Measurements from ENCODE around the gene ARVCF. TPM values are rescaled to one million over a fixed set of nuclear protein-coding genes. Genes with fewer than 3 reads are reported as not detected.

Gene ARVCF
- total RNA-seq, 1 donor from 2014 or later = 19.2 TPM

DNA sequence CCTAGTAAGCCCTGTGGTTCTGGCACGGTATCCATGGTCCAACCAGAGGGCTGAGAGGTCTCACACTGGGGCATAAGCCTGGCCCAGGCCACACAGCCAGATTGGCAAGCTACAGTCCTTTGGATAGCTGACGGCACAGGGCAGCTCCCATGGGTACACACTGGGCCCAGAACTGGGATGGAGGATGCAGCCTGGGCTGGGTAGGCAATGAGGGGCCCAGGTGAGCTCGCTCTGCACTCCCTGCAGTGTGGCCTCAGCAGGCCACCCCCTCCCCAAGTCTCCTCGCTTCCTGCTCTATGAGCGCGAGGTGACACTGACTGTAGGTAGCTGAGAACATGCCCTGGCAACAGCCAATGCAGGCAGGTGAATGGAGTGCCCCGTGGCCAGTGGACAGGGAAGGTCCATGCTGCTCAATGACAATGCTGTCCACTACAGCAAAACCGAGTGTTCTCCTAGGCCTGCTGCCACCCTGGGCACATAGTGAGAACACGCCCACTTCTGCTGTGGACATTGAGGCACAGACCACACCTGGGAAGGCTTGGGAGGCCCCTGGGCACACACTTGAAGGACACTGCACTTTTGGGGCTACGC, 3.8 kb downstream of the ARVCF start:
- DNase-seq (ENCODE audit: low read depth) (no peak), FAIRE-seq (no peak)
- no peak for TF ChIP-seq CTCF (IDR thresholded peaks at IDR 0.05; ENCODE audit: insufficient read depth, low read length, severe bottlenecking)
- Histone ChIP-seq H3K4me3 (ENCODE audit: low read depth, low read length) (no peak overlapping the region), H3K27me3 (ENCODE audit: control insufficient read depth, insufficient read depth, low read length) (peaks cover 5% of the 10 kb centered on the region), H3K36me3 (ENCODE audit: control insufficient read depth, insufficient read depth, low read length) (no peaks in the 10 kb centered on the region)

DNA sequence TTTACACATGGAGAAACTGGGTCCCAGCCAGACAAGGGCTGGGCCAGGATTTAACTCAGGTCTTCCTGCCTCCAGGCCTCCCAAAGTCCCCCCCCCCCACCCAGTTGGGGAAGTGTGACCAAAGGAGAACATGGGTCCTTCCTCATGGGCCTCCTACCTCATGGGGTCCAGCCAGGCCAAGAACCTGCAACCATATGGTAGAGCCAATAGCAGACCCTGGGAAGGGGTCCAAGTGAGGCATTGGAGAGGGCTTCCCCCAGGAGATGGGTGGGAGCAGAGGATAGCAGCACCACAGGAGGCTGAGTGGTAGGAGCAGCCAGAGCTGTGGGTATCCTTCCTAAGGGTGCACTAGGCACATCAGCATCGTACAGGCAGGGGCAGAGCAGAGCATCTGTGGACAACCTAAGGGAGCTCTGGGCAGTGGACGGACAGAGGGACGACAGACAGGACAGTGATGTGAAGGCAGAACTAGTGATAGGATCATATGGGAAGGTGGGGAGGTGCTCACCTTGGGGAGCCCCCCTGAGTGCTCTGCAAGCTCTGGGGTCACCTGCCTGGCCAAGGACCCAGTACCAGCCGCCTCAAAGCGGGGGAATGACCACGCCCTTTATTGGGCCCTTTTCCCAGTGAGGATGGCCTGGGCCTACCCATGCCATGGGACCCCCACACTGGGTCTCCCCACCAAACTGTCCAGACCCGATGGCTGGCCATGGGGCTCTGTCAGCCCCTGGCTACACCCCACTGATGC, 4.5 kb downstream of the ARVCF start:
- no peaks in the 10 kb centered on the region for H3K27me3 ChIP-seq (ENCODE audit: control insufficient read depth, insufficient read depth, low read length)
- H3K4me3 ChIP-seq (ENCODE audit: low read depth, low read length) = no peak overlapping the region
- DNase-seq (ENCODE audit: low read depth) (no peak), FAIRE-seq (no peak)
- no peaks in the 10 kb centered on the region for H3K36me3 ChIP-seq (ENCODE audit: control insufficient read depth, insufficient read depth, low read length)
- no peak for TF ChIP-seq CTCF (IDR thresholded peaks at IDR 0.05; ENCODE audit: insufficient read depth, low read length, severe bottlenecking)

DNA sequence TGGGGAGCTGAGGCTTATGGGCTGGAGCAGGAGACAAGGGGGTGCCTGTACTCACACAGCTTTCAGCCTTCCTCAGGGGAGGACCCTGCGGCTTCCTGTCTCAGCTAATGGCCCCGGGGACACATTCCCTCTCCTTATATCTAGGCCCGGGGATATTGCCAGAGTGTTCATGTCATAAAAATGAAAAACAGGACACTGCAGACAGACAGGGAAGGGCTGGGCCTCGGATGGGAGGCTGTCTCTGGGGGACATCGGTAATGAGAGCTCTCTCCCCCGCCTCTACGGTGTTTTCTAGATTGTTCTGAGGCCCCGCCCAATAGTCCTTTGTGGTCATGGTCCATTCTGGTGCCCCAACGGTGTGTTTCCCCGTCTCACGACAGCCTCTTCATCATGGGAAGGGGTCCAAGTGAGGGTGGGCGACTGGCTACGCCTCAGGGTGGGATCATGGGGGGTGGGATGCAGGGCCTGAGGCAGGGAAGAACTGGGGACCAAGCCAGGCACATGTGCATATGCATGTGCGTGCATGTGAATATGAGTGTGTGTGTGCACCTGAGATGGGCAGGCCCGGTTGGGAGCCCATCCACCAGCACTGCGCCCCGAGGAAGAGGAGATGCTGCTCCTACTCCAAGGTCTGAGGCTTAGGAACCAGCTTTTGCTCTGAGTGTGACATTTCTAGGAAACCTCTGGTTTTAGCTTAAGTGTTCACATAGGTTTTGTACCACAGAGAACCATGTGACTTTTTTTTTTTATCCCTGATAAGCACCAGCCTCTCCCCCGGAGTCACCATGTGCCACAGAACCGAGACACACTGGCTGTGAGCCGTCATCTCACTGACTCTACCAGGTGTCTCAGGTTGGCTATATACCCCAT, 5.3 kb downstream of the ARVCF start:
- no peaks in the 10 kb centered on the region for H3K27me3 ChIP-seq (ENCODE audit: control insufficient read depth, insufficient read depth, low read length)
- no peak for FAIRE-seq
- no peak for TF ChIP-seq CTCF (IDR thresholded peaks at IDR 0.05; ENCODE audit: insufficient read depth, low read length, severe bottlenecking)

DNA sequence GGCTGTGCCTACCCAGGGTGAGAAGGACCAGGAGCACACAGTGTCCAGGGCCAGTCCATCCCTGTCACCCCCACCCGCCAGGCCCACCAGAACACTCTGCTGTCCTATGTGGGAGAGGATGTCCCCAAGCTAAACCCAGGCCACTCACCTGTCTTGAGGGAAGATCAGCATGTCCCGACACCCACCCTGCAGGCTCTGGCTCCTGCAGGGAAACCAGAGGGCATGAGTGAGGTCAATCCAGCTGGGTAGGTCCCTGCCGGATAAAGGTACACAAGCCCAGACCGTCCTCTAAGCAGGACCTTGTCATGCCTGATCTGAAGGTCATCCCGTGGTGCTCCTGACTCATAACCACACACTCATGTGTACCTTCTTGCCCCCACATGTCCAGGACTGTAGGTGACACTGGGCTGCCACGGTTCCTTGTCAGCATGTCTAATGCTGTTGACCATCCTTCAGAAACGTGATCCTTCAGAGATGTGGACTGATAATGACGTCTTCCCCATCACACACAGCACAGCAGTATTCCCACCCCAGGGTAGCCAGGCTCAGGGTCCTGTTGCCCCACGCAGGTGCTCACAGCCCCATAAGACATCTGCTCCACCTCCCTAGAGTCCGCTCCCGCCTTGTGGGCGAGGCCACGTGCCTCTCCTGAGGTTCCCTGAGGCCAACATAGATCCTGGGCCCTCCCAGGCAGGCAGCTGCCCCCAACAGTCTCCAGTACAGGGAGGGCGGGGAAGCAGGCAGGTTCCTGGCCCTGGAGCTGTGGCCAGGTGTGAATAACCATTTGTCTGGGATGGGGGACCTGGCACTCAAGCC, 6.1 kb downstream of the ARVCF start:
- FAIRE-seq (peak; percentile 95), DNase-seq (ENCODE audit: low read depth) (peak; percentile 60)
- H3K36me3 ChIP-seq (ENCODE audit: control insufficient read depth, insufficient read depth, low read length) = no peaks in the 10 kb centered on the region
- no peaks in the 10 kb centered on the region for H3K27me3 ChIP-seq (ENCODE audit: control insufficient read depth, insufficient read depth, low read length)
- no peak overlapping the region for H3K4me3 ChIP-seq (ENCODE audit: low read depth, low read length)
- no peak for TF ChIP-seq CTCF (IDR thresholded peaks at IDR 0.05; ENCODE audit: insufficient read depth, low read length, severe bottlenecking)

More for the DNA sequence above, 5.3 kb downstream of the ARVCF start:
- H3K36me3 ChIP-seq (ENCODE audit: control insufficient read depth, insufficient read depth, low read length) = no peaks in the 10 kb centered on the region
- no peak overlapping the region for H3K4me3 ChIP-seq (ENCODE audit: low read depth, low read length)
- DNase-seq (ENCODE audit: low read depth) = no peak

DNA sequence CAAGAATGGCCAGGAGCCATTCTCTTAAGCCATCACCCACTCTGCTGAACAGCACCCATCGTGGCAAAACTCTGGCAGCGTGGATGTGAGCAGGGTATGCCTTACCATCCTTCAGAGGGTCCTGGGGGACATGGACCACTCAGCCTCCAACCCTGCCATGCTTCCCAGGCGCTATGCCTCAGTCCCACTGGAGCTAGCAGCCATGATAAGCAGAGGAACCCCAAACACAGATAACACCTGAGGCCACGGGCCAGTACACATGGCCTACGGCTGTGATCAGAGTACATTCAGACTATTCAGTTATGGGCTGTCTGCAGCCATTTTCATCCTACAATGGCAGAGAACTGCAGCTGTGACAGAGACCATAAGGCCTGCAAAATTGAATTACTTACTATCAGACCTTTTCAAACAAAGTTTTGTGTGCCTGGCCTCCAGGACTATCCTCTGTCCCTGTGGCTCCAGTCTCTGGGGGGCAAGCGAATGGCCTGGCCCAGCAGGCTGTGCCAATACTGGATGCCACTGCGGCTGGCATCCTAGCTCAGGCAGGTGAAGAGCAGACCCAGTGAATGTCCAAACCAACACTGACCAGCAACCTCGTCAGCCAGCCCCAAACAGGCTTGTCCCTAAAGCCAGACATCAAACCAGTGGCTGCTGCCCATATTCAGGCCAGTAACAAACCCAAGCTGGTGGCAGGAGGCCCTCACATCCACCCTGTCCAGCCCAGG, 6.9 kb downstream of the ARVCF start:
- Histone ChIP-seq H3K36me3 (ENCODE audit: control insufficient read depth, insufficient read depth, low read length) (no peaks in the 10 kb centered on the region), H3K27me3 (ENCODE audit: control insufficient read depth, insufficient read depth, low read length) (no peaks in the 10 kb centered on the region), H3K4me3 (ENCODE audit: low read depth, low read length) (no peak overlapping the region)
- DNase-seq (ENCODE audit: low read depth) = no peak
- peak; percentile 43 for FAIRE-seq
- TF ChIP-seq CTCF (IDR thresholded peaks at IDR 0.05; ENCODE audit: insufficient read depth, low read length, severe bottlenecking) = no peak
